ENCODE data around the gene ZNF814.
"Not testable (repeated sequence)": the region's sequence is repeated elsewhere in the genome, so short reads cannot be mapped to it uniquely, and the experiment has no call there.

Gene ZNF814

DNA sequence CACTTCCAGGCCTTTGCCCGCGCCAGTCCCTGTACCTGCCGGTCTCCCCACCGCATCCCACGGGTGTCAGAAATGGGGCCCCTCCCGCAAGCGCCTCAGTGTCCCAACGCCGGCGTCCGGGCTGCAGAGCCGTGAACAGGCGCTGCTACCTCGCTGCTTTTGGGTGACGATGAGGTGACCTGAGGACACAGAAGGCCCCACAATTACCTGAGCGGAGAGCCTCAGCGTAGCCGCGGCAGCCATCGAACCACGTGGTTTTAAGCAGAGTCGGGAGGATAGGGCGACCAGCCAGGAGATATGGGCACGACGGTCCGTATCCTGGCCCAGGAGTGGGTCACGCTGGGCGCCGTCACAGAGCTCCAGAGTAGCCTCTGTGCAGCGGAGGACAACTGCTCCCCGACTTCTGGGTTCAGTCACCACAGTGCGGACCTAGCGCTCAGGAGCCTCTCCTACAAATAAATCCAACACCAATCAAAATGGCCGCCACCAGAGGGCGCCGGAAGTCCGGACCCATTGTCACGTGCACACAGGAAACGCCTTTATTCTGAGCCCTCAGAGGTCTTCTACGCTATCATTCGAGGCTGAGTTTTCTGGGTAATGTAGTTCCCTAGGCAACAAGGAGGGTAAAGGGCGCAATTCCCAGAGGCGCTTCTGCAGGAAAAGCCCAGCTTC is at the start of gene ZNF814:
Gene ZNF814 (minus strand): TSS at position 478 of the 672 bp plus-strand sequence. CDS start 235 bp downstream, at position 243.
- FAIRE-seq: no peak
- DNase-seq (ENCODE audit: insufficient read length, low spot score): peak; percentile 54

DNA sequence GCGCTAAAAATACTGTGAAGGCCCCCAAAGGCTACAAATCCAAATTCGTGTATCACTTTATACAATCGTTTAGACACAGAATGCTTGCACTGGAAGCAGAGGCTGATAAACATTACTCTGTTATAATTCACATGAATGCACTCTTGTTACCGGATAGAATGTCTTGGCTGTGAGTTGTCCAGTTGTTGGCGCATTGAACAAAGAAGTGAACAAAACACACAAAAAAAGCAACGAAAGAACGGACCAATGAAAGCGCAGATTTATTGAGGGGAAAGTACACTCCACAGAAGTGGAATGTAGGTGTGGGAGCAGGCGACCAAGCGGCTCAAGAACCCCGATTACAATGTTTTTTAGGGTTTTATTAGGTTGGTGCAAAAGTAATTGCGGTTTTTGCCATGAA is 46.9 kb upstream of the ZNF814 start:
- DNase-seq (ENCODE audit: insufficient read length, low spot score) (no peak), FAIRE-seq (no peak)

DNA sequence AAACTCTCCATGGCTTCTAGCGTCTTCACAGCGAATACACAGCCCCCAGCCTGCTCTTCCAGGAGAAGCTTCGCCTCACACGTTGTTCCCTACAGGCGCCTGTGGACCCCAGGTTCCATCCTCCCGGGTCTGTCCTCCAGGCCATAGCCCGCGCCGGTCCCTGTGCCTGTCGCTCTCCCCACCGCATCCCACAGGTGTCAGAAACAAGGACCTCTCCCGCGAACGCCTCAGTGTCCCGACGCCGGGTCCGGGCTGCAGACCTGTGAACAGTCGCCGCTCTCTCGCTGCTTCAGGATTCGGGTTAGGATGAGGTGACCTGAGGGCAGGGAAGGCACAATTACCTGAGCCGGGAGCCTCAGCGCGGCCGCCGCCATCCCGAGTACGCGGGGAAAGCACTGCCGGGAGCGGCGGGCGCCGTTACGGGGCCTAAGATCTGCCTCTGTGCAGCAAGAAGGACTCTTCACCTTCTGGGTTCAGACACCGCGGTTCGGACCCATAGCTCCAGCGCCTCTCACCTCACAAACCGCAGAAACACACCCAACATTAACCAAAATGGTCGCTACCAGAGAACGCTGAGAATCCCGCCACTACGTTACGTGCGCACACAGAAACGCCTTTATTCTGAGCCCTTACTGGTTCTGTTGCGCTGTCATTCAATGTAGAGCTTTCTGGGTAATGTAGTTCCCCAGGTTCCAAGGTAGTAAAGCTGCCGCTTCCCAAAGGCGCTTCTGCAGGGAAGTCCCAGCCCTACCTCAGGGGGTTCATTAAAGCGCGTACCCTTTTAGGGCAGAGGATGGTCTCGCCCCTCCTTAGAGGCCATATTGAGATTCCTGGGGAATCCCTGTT is 46.2 kb upstream of the ZNF814 start, which contains the start of gene ZNF418:
Gene ZNF418 (minus strand): TSS at position 583 of the 846 bp plus-strand sequence. CDS start 1,580 bp downstream, outside the sequence.
- FAIRE-seq (peak; percentile 76), DNase-seq (ENCODE audit: insufficient read length, low spot score) (peak; percentile 65)

DNA sequence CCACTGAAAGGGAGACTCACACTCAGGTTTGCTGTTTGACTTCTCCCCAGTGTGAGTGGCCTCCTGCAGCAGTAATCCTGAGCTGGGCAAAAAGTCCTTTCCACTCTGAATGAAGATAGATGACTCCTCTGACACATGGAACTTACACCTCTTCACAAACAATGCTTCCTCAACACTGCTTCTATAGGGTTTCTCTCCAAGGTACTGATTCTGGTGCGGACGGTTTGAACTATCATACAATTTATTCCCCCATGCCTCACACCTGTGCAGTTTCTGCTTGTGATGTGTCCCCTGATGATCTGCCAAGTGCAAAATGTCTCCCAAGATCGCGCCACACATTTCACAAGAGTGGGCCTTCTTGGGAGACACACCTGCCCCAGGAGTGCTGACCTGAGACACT is 38.8 kb upstream of the ZNF814 start:
- DNase-seq (ENCODE audit: insufficient read length, low spot score) (no peak), FAIRE-seq (no peak)

DNA sequence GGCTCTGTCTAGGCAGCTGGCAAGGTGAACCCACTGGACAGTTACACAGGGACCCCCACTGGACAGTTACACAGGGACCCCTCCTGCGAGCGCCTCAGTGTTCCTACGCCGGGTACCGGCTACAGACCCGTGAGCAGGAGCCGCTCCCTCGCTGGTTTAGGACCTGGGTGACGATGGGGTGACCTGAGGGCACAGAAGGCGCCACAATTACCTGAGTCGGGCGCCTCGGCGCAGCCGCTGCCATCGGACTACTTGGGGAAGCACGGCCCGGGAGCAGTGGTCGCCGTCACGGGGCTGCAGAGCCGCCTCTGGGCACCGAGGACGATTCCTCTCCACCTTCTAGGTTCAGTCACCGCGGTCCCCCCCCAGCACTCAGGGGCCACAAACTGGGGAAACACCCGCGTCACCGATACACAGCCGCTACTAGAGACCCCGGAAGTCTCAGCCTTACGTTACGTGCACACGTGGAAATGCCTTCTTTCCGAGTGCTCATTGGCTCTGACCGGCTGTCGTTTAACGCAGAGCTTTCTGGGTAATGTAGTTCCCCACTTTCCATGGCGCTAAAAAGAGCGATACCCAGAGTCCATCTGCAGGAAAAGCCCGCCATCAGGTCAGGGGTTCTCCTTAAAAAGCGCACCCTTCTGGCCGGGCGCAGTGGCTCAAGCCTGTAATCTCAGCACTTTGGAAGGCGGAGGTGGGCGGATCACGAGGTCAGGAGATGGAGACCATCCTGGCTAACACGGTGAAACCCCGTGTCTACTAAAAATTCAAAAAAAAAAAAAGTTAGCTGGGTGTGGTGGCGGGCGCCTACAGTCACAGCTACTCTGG is 27.5 kb upstream of the ZNF814 start, which contains the start of gene ZNF417:
Gene ZNF417 (minus strand): TSS at position 425 of the 828 bp plus-strand sequence. CDS start 181 bp downstream, at position 244.
- DNase-seq (ENCODE audit: insufficient read length, low spot score): peak; percentile 93
- FAIRE-seq: peak; percentile 91

DNA sequence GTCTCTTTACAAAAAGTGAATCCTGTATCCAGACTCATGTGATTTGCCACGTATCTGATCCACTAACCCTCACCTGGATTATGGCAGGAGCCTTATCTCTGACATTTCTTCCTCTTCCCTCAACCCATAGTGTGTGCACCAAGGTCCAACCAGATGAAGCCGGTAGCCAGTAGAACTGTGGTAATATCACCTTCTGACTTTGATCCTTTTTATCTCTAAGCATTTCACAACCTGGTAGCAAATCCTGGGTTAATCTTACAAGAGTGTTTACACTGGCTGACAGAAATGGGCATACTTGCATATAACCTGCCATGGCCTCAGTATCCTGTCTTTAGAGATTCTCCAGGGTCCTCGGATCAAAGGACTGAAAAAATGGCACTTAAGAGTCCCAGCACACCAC is 25.7 kb upstream of the ZNF814 start:
- no peak for FAIRE-seq
- DNase-seq (ENCODE audit: insufficient read length, low spot score): no peak

DNA sequence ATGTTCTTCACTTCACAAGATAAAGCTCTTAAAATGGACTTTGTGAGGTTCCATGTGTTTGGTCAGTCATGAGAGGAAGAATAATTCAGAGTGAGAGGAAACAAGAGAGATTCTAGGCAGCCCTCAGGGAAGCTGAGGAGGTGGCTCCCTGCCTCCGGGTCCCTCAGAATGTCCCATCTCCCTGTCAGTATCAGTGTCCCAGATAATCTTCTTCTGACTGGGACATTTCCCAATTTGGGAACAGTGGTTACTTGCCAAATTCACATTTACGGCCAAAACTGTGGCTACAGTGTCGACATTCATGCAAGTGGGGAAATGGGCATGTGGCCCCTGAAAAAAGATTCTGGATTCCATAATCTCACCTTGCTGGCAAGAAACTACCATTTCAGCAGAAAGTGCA is 18.6 kb upstream of the ZNF814 start:
- FAIRE-seq (no peak), DNase-seq (ENCODE audit: insufficient read length, low spot score) (no peak)

DNA sequence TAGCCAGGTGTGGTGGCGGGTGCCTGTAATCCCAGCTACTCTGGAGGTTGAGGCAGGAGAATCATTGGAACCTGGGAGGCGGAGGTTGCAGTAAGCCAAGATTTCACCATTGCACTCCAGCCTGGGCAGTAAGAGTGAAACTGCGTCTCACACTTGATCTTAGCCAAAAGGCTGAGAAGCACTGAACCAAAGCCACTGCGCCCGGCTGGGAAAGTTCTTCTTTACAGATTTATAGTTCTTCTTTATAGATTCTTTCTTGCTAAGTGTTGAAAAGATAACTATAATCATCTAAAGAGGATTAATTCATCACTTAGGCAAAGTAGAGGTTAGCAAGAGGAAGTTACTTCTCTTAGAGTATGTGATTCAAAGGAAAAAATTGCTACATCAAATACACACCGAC is 16.4 kb upstream of the ZNF814 start:
- FAIRE-seq: no peak
- no peak for DNase-seq (ENCODE audit: insufficient read length, low spot score)

DNA sequence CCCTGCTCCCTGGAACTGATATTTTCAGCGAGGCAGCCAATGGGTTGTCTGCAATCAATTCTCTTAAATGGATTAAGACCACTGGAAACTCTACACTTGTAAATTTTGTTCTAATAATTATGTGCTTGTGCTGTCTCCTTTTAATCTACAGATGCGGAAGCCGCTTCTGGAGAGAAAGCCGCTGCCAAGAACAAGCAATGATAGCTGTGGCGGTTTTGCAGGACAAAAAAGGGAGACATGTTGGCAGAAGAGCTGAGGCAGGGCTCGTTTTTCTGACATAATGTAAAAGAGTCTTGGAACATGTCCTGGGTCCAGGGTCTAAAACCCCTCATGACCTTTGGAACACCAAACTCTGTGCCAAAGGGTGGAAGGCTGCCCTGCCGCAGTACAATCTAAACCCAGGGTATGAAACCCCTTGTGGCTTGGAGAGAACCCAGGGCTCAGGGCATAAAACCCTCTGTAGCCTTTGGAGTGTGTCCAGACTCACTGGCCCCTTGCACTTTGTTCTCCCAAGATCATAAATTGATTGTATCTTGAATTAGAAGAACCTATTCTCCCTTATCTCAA is 14.9 kb upstream of the ZNF814 start:
- no peak for FAIRE-seq
- DNase-seq (ENCODE audit: insufficient read length, low spot score): no peak

DNA sequence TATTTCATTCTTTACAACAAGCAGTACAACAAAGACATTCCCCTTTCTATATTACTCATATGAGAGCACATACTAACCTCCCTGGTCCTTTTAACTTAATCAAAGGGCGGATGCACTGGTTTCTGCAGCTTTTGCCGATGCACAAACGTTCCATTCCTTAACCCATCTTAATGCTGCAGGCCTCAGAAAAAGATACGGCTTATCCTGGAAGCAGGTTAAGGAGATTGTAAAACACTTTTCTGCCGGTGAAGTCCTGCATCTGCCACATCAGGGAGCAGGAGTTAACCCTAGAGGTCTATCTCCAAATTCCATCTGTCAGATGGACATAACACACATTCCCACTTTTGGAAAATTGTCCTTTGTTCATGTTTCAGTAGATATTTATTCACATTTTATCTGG is 11.5 kb upstream of the ZNF814 start:
- FAIRE-seq (no peak), DNase-seq (ENCODE audit: insufficient read length, low spot score) (no peak)

DNA sequence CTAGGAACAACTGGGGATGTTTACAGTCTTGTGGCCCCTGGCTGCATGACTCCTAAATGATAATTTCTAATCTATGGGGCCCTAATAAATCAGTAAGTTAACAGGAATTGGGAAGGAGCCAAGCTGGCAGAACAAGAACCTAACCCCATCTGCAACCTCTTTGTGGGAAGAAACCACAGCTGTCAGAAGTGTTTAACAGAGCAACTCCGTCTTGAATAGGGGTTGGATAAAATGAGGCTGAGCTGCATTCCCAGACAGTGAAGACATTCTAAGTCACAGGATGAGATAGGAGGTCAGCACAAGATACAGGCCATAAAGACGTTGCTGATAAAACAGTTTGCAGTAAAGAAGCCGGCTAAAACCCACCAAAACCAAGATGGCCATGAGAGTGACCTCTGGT is 1.9 kb upstream of the ZNF814 start:
- not testable (repeated sequence) for DNase-seq (ENCODE audit: insufficient read length, low spot score); FAIRE-seq

DNA sequence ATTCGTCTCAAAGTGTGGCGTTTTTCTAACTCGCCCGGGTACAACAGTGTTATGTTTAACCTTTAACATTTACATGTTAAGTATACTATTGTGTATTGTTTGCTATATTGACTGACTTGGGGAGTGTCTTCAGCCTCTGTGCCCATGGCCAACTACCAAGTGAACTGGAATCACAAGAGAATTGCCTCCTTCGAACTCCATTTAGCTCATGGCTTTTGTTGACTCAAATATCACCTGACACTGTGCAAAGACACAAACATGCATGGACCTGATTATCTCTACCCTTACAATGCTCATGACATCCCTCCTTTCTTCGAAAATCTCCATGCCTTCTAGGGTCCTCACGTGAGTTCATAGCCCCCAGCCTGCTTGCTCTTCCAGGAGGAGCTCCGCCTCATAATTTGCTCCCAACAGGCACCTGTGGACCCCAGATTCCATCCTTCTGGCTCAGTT is 704 bp downstream of the ZNF814 start:
- peak; percentile 44 for FAIRE-seq
- DNase-seq (ENCODE audit: insufficient read length, low spot score): no peak

DNA sequence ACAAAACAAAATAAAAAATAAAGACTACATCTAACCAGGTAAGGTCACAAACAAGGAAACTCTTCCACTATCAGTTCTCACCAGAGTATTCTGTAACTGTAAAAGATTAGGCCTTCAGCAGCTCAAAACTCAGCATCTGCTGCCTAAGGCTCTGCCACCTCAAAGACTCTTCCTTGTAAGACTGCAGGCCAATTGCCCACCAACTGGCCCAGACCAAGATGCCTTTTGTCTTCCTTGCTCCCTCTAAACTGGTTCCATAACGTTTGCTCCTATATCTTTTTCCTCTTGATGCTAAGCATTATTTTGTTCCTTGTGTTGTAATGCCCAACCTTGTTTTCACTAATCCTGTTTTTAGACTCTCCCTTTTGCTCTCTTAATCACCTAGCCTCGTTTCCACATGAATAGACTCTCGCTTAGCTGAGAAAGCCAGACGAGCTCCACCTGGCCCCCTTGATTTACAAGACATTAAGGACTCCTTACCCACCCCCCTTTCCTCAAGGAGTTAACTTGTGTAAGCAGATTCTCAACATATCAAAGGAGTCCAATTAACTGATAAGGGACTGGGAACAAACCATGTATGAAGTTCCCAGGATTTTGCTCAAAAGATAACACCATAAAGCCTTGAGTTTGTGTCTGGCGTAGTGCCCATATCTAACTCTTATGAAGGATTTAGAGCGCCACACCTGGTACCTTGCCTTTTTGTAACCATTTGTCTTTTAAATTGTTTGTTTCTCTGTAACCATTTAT is 1.5 kb downstream of the ZNF814 start:
- DNase-seq (ENCODE audit: insufficient read length, low spot score) (no peak), FAIRE-seq (no peak)

DNA sequence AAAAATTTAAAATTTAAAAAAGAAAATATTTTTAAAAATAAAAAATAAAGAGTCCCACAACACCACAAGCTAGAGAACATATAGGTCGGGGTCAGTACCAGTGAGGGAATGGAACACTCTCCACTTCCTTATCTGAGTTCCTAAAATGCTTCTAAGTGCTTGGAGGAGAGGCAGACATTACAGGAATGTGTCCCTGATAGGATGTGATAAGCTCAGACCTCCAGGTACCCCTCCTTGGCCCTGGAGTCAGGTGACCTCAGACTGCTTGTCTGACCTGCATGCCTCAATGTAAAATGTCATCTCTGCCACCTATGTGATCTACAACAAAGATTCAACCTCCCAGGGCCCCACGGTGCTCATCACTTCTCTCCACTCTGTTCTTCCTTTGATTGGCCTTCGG is 2.8 kb downstream of the ZNF814 start:
- FAIRE-seq: no peak
- DNase-seq (ENCODE audit: insufficient read length, low spot score): no peak

DNA sequence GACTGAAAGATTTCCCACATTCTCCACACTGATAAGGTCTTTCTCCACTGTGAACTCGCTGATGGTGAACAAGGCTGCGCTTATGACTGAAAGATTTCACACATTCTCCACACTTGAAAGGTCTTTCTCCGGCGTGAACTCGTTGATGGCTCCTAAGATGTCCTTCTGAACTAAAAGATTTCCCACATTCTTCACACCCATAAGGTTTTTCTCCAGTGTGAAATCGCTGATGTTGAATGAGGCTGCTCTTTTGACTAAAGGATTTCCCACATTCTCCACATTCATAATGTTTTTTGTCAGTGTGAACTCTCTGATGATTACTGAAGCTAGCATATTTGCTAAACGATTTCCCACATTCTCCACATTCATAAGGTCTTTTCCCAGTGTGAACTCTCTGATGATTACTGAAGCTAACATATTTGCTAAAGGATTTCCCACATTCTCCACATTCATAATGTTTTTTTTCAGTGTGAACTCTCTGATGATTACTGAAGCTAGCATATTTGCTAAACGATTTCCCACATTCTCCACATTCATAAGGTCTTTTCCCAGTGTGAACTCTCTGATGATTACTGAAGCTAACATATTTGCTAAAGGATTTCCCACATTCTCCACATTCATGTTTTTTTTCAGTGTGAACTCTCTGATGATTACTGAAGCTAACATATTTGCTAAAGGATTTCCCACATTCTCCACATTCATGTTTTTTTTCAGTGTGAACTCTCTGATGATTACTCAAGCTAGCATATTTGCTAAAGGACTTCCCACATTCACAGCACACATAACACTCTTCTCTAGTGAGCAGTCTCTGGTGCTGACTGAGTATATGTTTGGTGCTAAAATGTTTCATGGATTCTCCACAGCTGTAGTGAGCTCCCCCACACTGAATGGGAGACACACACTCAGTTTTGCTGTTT is 14.7 kb downstream of the ZNF814 start:
- FAIRE-seq; DNase-seq (ENCODE audit: insufficient read length, low spot score): not testable (repeated sequence)

DNA sequence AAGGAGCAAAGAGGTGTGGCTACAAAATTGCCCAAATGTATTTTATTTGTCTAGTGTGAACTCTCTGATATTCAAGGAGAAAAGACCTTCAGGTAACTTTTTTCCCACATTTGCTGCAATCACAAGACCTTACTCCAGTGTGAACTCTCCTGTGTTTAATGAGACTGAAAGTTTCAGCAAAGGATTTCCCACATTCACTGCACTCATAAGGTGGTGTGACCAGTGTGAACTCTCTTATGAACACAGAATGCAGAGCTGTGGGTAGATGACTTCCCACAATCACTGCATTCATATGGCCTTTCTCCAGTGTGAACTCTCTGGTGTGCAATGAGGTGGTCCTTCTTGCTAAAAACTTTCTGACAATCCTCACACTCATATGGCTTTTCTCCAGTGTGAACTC is 16.4 kb downstream of the ZNF814 start:
- FAIRE-seq (no peak), DNase-seq (ENCODE audit: insufficient read length, low spot score) (no peak)

DNA sequence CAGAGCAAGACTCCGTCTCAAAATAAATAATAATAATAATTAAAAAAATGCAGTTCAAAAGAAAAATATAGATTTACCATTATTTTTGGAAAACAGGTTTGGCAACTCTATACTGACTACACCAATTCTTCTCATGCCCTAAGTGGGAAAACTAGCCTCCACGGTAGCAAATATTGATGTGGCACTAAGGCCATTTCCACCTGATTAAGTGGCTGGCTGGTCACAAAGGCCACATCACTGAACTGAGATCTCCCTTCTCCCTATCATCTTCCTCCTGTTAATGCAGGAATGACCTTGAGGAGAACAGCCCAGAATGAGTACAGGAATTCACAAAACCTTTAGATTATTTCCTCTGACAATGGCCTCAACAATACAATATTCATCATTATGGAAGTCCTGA is 18.6 kb downstream of the ZNF814 start:
- FAIRE-seq: no peak

DNA sequence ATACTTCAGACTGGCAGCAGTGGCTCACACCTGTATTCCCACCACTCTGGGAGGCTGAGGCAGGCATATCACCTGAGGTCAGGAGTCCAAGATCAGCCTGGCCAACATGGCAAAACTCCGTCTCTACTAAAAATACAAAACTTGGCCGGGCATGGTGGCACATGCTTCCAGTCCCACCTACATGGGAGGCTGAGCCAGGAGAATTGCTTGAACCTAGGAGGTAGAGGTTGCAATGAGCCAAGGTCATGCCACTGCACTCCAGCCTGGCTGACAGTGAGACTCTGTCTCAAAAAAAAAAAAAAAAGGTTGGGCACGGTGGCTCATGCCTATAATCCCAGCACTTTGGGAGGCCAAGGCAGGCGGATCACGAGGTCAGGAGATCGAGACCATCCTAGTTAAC is 19.2 kb downstream of the ZNF814 start:
- not testable (repeated sequence) for FAIRE-seq; DNase-seq (ENCODE audit: insufficient read length, low spot score)

More for the DNA sequence above, 18.6 kb downstream of the ZNF814 start:
- DNase-seq (ENCODE audit: insufficient read length, low spot score): no peak
